ENCODE measurements around the gene PNMA5.
A peak's percentile ranks its signal among the peaks of the same experiment; 100 is the strongest.

PNMA5 gene

DNA sequence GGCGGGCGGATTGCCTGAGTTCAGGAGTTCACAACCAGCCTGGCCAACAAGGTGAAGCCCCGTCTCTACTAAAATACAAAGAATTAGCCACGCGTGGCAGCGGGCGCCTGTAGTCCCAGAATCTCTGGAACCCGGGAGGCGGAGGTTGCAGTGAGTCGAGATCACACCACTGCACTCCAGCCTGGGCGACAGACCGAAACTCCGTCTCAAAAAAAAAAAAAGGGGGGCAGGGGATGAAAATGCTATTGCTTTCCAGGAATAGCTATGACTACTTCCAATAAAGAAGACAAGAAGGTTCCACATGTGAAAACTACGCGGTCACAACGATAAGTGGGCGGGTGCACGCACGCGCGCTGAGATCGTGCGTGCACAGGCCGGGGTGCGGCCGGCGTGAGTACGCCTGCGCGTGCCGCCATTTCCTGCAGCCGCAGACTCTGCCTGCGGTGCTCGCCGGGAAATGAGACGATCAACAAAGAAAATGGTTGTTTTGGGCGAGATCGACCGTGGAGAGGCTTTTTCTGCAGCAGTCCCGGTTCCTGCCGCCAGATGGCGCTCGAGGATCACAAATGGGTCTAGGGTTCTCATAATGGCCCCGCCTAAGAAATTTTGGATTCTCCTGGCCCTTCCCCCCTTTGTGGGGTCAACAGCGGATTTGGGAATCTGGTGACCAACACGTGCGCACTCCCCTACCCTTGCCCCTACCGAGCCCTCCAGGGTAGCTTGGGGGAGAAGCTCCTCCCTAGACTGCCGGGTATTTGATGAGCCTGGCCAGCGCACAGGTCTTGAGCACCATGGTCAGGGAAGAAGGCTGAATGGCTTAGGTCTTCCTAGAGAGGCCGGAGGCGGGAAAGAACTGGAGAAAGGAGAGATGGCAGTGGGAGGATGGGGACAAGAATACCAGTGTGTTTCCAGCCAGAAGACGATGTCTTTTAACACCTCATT is 35.1 kb downstream of the PNMA5 start:
- DNase-seq: peak; percentile 77

DNA sequence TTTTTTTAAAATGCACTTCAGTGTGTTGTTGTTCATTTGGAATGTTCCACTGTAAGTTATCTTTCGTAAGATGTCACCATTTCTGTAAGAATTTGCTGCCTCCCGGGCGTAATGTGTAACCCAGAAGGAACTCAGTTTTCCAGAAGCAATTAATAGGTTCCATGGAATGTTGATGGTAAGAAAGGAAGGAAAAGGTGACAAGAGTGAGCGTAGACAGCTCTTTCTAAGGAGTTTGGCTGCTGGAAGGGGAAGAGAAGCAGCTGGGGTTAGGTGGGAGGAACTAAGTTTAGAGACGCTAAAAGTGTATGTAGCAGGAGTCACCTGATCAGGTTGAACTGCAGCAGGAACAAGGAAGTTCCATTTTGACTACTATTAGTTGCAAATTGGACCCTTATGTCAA is 35.9 kb downstream of the PNMA5 start:
- no peak for DNase-seq

DNA sequence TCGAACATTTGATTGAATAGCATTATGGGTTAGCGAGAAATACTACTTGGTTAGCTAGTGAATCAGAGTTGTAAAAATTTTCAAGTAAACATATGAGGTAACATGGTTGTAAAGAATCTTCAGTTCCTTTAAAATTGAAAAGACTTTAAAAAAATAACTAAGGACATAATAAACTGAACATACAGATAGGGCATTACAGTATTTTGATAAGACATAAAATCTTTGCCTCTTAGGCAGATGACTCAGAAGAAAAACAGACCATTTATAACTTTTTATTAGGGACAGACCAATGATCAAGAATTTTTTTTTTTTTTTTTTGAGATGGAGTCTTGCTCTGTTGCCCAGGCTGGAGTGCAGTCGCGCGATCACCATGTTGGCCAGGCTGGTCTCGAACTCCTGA is 43.1 kb downstream of the PNMA5 start:
- DNase-seq: no peak

DNA sequence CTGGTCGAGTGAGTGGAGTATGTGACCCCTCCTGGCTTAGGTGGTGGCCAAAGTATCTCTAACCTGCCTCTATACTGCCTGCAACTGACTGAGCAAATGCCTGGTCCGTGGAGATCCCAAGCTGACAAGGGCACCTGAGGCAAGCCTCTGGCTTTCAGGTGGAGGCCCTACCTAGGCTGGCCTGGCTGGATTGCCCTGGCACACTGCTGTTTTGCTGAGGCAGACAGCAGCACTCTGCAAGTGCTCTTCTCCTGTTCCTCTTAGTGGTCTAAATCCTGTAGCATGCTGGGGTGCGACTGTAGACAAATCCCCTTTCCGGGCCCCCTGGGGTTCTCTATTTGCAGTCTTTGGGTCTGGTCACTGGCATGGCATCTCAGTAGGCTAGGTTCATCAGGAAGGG is 44.8 kb downstream of the PNMA5 start:
- DNase-seq: no peak

DNA sequence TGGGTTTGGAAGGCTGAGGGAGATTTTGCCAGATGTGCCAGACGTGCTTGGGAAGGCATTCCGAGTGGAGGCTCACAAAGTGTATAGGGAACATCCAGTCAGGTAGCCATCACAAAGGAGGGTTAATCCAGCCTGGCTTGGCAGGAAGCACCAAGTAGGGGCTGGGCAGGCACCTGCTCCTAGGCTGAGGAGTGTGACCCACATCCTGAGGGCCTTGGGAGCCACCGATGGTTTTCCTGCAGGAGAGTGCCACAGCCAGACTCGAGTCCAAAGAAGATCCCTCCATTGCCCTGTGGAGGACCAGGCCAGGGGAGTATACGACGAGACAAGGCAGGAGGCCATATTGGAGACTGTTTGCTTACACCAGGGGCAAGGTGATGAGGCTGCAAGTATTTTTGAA is 47.2 kb downstream of the PNMA5 start:
- no peak for DNase-seq

DNA sequence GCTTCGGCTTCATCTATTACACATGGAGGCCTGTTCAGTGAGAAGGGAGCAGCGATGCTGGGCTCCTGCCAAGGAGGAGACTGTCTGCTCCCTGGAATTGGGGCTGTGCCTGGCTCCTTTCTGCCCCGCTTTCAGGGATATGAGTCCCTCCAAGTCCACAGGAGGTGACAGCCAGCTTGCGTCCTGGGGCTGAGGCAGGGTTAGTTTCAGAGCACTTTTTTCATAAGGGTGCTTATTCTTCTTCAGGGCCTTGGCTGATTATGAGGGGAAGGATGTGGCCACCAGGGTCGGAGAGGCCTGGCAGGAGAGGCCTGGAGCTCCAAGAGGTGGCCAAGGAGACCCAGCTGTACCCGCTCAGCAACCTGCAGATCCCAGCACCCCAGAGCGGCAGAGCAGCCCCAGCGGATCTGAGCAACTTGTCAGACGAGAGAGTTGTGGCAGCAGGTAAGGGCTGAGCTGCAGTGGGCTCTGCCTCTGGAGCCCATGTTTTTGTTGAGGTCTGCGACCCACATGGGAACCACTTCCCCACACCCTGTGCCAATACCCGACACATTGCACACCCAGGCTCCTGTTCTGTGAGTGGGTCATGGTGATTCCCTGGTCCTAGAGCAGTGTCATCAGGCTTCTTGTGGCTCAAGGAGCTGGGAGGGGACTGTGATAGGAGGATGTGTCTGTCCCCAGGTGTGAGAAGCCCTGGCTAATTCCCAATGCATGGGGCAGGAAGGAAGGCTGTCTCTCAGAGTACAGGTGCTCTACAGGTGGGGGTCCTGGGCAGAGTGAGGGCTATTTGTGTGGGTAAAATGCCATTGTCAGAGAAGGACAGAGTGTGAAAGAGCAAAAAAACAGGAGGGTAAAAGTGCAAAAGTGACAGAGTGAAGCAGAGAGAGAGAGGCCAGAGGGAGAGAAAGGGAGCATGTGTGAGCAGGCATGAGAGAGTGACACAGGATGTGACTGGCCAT is 48.6 kb downstream of the PNMA5 start:
- no peak for DNase-seq

DNA sequence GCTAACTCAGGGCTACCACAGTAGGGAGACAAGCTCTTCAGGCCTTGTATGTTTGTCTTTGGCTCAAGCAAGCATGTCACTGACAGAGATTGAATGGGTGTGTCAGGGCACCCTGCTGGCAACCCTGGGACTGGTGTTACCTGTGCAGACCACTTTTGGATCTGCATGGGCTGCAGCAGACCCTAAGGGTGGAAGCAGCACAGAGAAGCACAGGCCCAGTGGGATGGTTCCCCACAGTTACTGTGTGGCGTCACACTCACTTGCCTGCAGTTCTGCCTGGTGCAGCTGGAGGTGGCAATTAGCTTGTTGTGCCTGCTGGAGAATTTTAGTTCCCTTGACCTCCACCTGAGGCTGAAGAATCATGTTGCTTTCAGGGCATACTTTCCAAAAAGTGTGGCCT is 50.1 kb downstream of the PNMA5 start:
- no peak for DNase-seq

DNA sequence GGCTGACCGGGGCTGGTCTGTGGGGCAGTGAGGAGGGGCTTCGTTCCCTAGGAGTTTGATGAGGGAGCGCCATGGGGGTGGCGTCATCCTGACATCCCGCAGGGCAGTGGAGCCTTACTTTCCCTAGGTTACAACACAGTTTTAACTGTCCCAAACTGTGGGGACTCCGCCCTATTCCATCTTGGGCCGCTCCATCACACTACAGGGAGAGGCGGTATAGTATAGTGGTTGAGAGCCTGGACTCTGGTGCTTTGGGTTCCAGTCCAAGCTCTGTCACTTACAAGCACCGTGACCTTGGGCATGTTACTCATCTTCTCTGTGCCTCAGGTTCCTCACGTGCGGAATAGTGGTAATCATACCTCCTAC is 51.9 kb downstream of the PNMA5 start:
- DNase-seq: no peak

DNA sequence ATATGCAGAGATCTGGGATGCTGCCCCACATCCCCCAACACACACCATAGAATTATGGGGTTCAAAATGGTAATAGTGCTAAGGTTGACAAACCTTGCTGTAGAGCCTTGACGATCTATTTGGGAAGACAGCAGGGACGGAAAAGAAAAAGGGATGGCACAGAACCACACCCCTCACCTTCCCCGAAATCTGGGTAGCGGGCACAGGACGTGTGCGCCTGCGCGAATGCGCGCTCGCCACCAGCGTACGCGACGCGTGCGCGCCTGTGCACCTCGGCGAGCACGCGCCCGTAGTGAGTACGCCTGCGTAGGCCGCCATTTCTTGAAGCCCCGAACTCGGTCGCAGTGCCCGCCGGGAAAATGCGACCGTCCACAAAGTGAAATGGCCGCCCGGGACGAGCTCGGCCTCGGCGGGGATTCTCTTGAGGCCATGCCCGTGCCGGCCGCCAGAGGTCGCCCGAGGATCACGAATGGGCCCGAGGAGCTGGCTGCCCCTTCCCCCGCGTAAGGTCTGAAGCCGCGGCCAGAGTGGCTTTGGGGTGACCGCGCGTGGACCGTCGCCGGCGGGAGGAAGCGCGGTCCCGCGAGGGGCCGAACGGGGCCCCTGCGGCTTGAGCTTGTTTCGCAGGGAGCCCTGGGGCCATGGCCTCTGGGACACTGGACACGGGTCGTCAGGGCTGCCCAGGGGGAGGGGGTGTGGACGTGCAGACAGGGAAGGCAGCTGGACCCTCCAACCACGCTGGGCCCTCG is 52.4 kb downstream of the PNMA5 start:
- peak; percentile 88 for DNase-seq
